ENCODE results near the gene BRAT1. TPM values are rescaled to one million over a fixed set of nuclear protein-coding genes. Genes with fewer than 3 reads are reported as not detected.
A peak's percentile ranks its signal among the peaks of the same experiment; 100 is the strongest.

The BRAT1 gene
- total and polyA plus RNA-seq, 2 donors (not counting 1 experiment from before 2014, with no cell fraction given): 36.8 to 68.3 TPM

DNA sequence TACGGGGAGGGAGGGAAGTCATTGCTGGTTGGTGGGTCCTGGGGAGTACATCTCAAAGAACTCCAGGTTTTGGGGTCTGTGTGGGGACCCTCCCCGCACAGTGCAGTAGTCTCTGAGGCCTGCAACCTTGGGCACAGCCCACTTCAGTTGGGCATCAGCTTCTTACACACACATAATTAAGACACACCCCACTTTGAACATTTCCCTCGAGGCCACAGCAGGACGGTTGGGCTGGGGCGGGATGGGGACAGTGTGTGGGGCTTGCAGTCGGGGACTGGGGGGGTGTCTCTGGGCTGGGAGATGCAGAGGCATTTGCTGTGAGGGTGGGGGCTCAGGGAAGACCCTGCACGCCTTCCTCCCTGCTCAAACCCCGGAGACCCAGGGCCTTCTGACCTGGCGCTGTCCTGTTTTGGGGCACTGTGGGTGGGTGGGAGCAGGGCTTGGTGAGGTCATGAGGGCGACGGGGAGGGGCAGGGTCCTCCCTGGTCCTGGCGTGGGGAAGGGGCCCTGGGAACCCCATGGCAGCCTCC lies 34.5 kb downstream of the BRAT1 start:
- peak overlapping the region; percentile 99 for H3K4me3 Mint-ChIP-seq
- peaks cover 60% of the 10 kb centered on the region for H3K4me1 Mint-ChIP-seq
- H2AFZ ChIP-seq (ENCODE audit: insufficient read depth, low read depth, low read length, poor library complexity, severe bottlenecking): no peak overlapping the region
- no peaks in the 10 kb centered on the region for H3K27me3 Mint-ChIP-seq
- TF ChIP-seq EZH2 (IDR thresholded peaks at IDR 0.05; ENCODE audit: borderline replicate concordance, insufficient read depth, low read depth, low read length, poor library complexity, severe bottlenecking): no peak
- TF ChIP-seq, protein P1, sequence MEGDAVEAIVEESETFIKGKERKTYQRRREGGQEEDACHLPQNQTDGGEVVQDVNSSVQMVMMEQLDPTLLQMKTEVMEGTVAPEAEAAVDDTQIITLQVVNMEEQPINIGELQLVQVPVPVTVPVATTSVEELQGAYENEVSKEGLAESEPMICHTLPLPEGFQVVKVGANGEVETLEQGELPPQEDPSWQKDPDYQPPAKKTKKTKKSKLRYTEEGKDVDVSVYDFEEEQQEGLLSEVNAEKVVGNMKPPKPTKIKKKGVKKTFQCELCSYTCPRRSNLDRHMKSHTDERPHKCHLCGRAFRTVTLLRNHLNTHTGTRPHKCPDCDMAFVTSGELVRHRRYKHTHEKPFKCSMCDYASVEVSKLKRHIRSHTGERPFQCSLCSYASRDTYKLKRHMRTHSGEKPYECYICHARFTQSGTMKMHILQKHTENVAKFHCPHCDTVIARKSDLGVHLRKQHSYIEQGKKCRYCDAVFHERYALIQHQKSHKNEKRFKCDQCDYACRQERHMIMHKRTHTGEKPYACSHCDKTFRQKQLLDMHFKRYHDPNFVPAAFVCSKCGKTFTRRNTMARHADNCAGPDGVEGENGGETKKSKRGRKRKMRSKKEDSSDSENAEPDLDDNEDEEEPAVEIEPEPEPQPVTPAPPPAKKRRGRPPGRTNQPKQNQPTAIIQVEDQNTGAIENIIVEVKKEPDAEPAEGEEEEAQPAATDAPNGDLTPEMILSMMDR (IDR thresholded peaks at IDR 0.05): no peak
- WGBS (ENCODE audit: insufficient coverage): 4% methylated on average over 3 of the region's 12 CpGs
- DNase-seq (no peak), ATAC-seq (ENCODE audit: low read depth) (no peak)
- H3K4me1 ChIP-seq (ENCODE audit: control insufficient read depth in 2 of 2, insufficient read depth in 2 of 2, low read length in 2 of 2): peaks cover 55 to 63% of the 10 kb centered on the region in 2 donors
- POLR2A ChIA-PET: interaction anchor here (0.5 to 14.9 kb wide), 6 partner anchors 9 to 190 kb away, joined by 3 to 340 read pairs (median 10); no protein-coding TSS in a partner anchor
- no peaks in the 10 kb centered on the region for H3K27me3 ChIP-seq (replicated peaks in 1 of 4; ENCODE audit: control extremely low read depth in 1 of 4, control insufficient read depth in 3 of 4, insufficient read depth in 4 of 4, low read length in 3 of 4)
- peak overlapping the region; percentile 90 for H3K9ac ChIP-seq (ENCODE audit: low read length)
- no peaks in the 10 kb centered on the region for H3K9me3 Mint-ChIP-seq (ENCODE audit: insufficient read depth)
- H3K4me3 ChIP-seq (ENCODE audit: control extremely low read depth in 1 of 5, extremely low read depth in 1 of 5, insufficient read depth in 1 of 5, low read depth in 2 of 5, low read length in 4 of 5): peak overlapping the region; percentile 84 to 100 (median 97)
- peak overlapping the region; percentile 44 to 72 for H3K27ac ChIP-seq (ENCODE audit: low read length in 2 of 2)
- intact Hi-C loops (cut with micrococcal nuclease): loop anchor here (5.0 kb wide), 1 partner anchor 111 kb away; the partner anchor contains the start of gene TTYH3
- H3K79me2 ChIP-seq (ENCODE audit: control insufficient read depth, insufficient read depth, low read length): peaks cover 58% of the 10 kb centered on the region
- peaks cover 59% of the 10 kb centered on the region for H4K20me1 ChIP-seq (ENCODE audit: control insufficient read depth, insufficient read depth, low read length, poor library complexity, severe bottlenecking)
- CTCF ChIA-PET: interaction anchor here (1.0 to 2.3 kb wide), 5 partner anchors 9 to 43 kb away, joined by 3 to 21 read pairs (median 6); no protein-coding TSS in a partner anchor
- no peaks in the 10 kb centered on the region for H3K9me3 ChIP-seq (ENCODE audit: control extremely low read depth in 1 of 3, control insufficient read depth in 2 of 3, insufficient read depth in 1 of 3, low read length in 2 of 3)
- H3K27ac Mint-ChIP-seq: peak overlapping the region; percentile 96
- peak overlapping the region; percentile 85 for H3K4me2 ChIP-seq (replicated peaks; ENCODE audit: low read depth, low read length, poor library complexity, severe bottlenecking)
- peaks cover 0 to 44% of the 10 kb centered on the region in 2 experiments for H3K36me3 ChIP-seq (replicated peaks in 1 of 2; ENCODE audit: control extremely low read depth in 1 of 2, control insufficient read depth in 1 of 2, extremely low read depth in 1 of 2, insufficient read depth in 2 of 2, low read length in 1 of 2)

Data from B cell (primary cell).